CD4-positive, alpha-beta T cell (primary cell): ENCODE results near the gene TBL2. TPM values are rescaled to one million over a fixed set of nuclear protein-coding genes. Genes with fewer than 3 reads are reported as not detected.
"Not testable (repeated sequence)": the region's sequence is repeated elsewhere in the genome, so short reads cannot be mapped to it uniquely, and the experiment has no call there.

Experiments
- ATAC-seq: fragments of 200-7000 bp; cut with Tn5 transposase; one replicate; pipeline ENCODE4 v1.10.0; 2022; ENCODE audit warnings: mild to moderate bottlenecking; ENCODE audit not compliant: poor library complexity
- CTCF ChIA-PET: fragments of 350-600 bp; sonication (Branson Sonifier 250); formaldehyde crosslinking; loops from one replicate; lab custom pipeline; 2021; ENCODE audit warnings: antibody characterized with exemption, inconsistent platforms; lab: Charles Lee
- POLR2A ChIA-PET: fragments of 350-600 bp; sonication (Branson Sonifier 250); formaldehyde crosslinking; loops from one replicate; lab custom pipeline; 2021; ENCODE audit warnings: antibody characterized with exemption, inconsistent platforms; lab: Charles Lee
- DNase-seq, 14 experiments: peaks; one replicate each; pipeline ENCODE4 v3.0.0-alpha.2; 2013 to 2020; ENCODE audit warnings: mixed read lengths in 2 of 14
- H3K27ac ChIP-seq, 2 donors: one replicate each; pipeline versions ENCODE4 v1.5.1 to v1.7.0; 2013; ENCODE audit warnings: low read length in 2 of 2, low read depth in 1 of 2, mild to moderate bottlenecking in 1 of 2
- H3K27me3 ChIP-seq, 2 experiments: 1 replicate in 1 of 2; 2 replicates in 1 of 2; pipeline versions ENCODE4 v1.6.1 to v1.7.0; 2013; ENCODE audit warnings: low read length in 2 of 2, control low read depth in 1 of 2, mild to moderate bottlenecking in 1 of 2, moderate library complexity in 1 of 2; ENCODE audit not compliant: insufficient read depth in 2 of 2, control insufficient read depth in 1 of 2
- H3K36me3 ChIP-seq: one replicate; pipeline ENCODE4 v1.6.1; 2013; ENCODE audit warnings: low read length, control low read depth; ENCODE audit not compliant: insufficient read depth
- H3K4me1 ChIP-seq: one replicate; pipeline ENCODE4 v1.6.1; 2013; ENCODE audit warnings: low read length, control low read depth; ENCODE audit not compliant: insufficient read depth
- H3K4me3 ChIP-seq: one replicate; pipeline ENCODE4 v1.5.1; 2013; ENCODE audit warnings: mild to moderate bottlenecking, low read length, moderate library complexity
- H3K9me3 ChIP-seq, 2 experiments: 1 replicate in 1 of 2; 2 replicates in 1 of 2; pipeline versions ENCODE4 v1.6.1 to v1.7.0; 2013; ENCODE audit warnings: low read length in 2 of 2, mild to moderate bottlenecking in 2 of 2, control low read depth in 1 of 2, moderate library complexity in 1 of 2; ENCODE audit not compliant: control insufficient read depth in 1 of 2, insufficient read depth in 1 of 2
- H3K27ac Mint-ChIP-seq: one replicate; pipeline ENCODE4 v1.8.0; 2020; ENCODE audit warnings: mixed read lengths
- H3K27me3 Mint-ChIP-seq: one replicate; pipeline ENCODE4 v1.8.0; 2021; ENCODE audit warnings: mixed read lengths
- H3K36me3 Mint-ChIP-seq: one replicate; pipeline ENCODE4 v1.8.0; 2021; ENCODE audit warnings: low read depth, mixed read lengths
- H3K4me1 Mint-ChIP-seq: one replicate; pipeline ENCODE4 v1.8.0; 2021; ENCODE audit warnings: low read depth, mixed read lengths
- H3K4me3 Mint-ChIP-seq: one replicate; pipeline ENCODE4 v1.8.0; 2020; ENCODE audit warnings: mild to moderate bottlenecking, mixed read lengths
- H3K9me3 Mint-ChIP-seq: one replicate; pipeline ENCODE4 v1.8.0; 2020; ENCODE audit warnings: mixed read lengths
- intact Hi-C, 2 experiments: fragments of 100-400 bp; cut with DNase I in 1 of 2; cut with micrococcal nuclease in 1 of 2; formaldehyde crosslinking; loops; one replicate each; pipeline versions ENCODE4 v1.15.1 to v1.9.0; 2023 to 2025; cut with DNase I, micrococcal nuclease
- total RNA-seq, 174 experiments: library from RNA in 2 of 174; stranded (reverse) in 2 of 174; gene quantifications; one replicate each; pipeline ENCODE4 v1.2.3 and lab custom pipeline; 2021 to 2026
- TF ChIP-seq, protein P1 (sequence below): fragments of 200-600 bp; IDR thresholded peaks from one replicate; pipeline ENCODE4 v1.8.0; 2022; ENCODE audit warnings: antibody characterized with exemption, mild to moderate bottlenecking

TBL2 gene
- total RNA-seq, 2 experiments from 2014 or later = 25.2 to 27.2 TPM

DNA sequence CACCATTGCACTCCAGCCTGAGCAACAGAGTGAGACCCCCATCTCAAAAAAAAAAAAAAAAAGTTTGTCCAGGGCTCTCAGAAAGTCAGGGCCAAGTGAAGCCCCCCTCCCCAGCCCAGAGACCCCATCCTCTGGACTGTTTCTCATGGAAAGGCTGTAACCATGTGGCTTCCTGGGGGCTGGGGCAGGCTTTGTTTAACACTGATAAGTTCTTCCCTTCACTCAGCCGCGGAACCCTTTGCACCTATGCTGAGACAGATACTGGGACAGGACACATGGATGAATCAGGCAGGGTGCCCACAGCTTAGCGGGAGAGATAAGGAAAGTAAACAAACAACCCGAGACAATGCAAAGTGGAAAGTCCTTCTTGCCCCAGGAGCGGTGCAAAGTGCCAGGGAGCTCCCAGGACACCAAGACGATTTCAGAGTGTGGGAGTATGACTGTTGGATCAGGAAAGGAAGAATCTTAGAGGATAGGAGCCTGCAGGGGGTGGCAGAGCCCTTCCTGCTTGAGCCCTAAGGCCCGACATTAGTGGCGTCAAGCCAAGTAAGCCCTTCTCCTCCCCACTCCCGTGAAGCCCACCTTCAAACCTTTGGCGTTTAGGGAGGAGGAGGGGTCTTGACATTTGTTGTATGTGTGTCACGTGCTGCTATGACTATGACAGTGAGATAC lies 34.4 kb upstream of the TBL2 start:
- peaks cover 46% of the 10 kb centered on the region for H3K27me3 Mint-ChIP-seq
- DNase-seq = no peak
- Histone ChIP-seq H3K27ac (no peak overlapping the region), H3K36me3 (no peaks in the 10 kb centered on the region), H3K4me3 (no peak overlapping the region), H3K4me1 (no peaks in the 10 kb centered on the region), H3K9me3 (no peaks in the 10 kb centered on the region), H3K27me3 (peaks cover 8 to 20% of the 10 kb centered on the region in 2 experiments)
- CTCF ChIA-PET = no interaction called here
- no peaks in the 10 kb centered on the region for H3K36me3 Mint-ChIP-seq
- no peak overlapping the region for H3K4me3 Mint-ChIP-seq
- no peaks in the 10 kb centered on the region for H3K4me1 Mint-ChIP-seq
- H3K9me3 Mint-ChIP-seq = no peaks in the 10 kb centered on the region
- POLR2A ChIA-PET = no interaction called here
- intact Hi-C loops = no loop called here
- ATAC-seq = no peak
- no peak overlapping the region for H3K27ac Mint-ChIP-seq
- TF ChIP-seq, protein P1, sequence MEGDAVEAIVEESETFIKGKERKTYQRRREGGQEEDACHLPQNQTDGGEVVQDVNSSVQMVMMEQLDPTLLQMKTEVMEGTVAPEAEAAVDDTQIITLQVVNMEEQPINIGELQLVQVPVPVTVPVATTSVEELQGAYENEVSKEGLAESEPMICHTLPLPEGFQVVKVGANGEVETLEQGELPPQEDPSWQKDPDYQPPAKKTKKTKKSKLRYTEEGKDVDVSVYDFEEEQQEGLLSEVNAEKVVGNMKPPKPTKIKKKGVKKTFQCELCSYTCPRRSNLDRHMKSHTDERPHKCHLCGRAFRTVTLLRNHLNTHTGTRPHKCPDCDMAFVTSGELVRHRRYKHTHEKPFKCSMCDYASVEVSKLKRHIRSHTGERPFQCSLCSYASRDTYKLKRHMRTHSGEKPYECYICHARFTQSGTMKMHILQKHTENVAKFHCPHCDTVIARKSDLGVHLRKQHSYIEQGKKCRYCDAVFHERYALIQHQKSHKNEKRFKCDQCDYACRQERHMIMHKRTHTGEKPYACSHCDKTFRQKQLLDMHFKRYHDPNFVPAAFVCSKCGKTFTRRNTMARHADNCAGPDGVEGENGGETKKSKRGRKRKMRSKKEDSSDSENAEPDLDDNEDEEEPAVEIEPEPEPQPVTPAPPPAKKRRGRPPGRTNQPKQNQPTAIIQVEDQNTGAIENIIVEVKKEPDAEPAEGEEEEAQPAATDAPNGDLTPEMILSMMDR = no peak

DNA sequence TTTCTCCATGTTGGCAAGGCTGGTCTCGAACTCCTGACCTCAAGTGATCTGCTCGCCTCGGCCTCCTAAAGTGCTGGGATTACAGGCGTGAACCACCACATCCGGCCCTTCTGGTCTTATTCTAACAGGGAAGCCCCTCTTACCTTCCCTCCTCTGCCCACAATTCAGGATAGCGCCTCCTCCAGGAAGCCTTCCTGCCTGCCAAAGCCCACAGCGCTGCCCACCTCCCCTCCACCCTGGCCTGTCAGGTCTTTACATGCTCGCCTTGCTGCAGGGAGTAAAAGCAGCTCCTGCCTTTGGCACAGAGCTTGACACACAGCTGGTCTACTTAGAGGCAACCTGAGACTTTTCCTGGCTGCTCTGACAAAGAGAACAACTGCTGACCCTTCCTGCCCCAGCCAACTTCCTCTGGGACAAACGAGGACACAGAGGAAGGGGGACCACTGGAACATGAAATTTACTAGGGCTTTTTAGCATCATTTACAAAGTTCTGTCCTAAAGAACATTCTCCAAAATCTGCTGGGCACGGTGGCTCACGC lies 32.7 kb upstream of the TBL2 start:
- Mint-ChIP-seq H3K36me3 (no peaks in the 10 kb centered on the region), H3K27ac (no peak overlapping the region), H3K9me3 (no peaks in the 10 kb centered on the region), H3K4me3 (no peak overlapping the region), H3K4me1 (no peaks in the 10 kb centered on the region), H3K27me3 (peaks cover 53% of the 10 kb centered on the region)
- Histone ChIP-seq H3K27ac (no peak overlapping the region), H3K4me1 (peaks cover 8% of the 10 kb centered on the region), H3K36me3 (no peaks in the 10 kb centered on the region), H3K4me3 (no peak overlapping the region), H3K27me3 (peaks cover 16 to 20% of the 10 kb centered on the region in 2 experiments), H3K9me3 (peaks cover 0 to 6% of the 10 kb centered on the region in 2 experiments)
- no peak for ATAC-seq
- intact Hi-C loops = no loop called here
- TF ChIP-seq, protein P1 = no peak
- POLR2A ChIA-PET = no interaction called here
- CTCF ChIA-PET = no interaction called here
- DNase-seq = no peak

DNA sequence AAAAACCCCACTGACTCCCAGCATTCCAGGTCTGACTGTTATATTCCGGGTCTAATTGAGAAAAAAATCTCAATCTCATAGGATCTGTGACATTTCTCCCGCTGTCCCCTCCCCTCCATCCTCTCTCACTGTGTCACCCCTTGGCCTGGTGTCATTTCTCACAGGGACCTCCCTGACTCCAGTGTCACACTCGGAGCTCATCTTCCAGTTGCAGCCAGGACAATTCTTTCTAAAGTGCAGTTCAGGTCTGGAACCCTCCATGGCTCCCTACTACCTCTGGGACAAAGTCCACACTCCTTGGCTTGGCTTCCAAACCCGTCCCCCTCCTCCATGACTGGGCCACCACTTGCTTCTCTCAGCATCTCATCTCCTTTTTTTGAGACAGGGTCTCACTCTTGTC lies 31.7 kb upstream of the TBL2 start:
- Histone ChIP-seq H3K27me3 (peaks cover 16 to 20% of the 10 kb centered on the region in 2 experiments), H3K4me3 (no peak overlapping the region), H3K4me1 (peaks cover 8% of the 10 kb centered on the region), H3K27ac (no peak overlapping the region), H3K36me3 (no peaks in the 10 kb centered on the region), H3K9me3 (peaks cover 0 to 6% of the 10 kb centered on the region in 2 experiments)
- ATAC-seq (no peak), DNase-seq (no peak)
- ChIA-PET CTCF (interaction anchor here (0.7 kb wide), 1 partner anchor 125 kb away, joined by 4 read pairs; no protein-coding TSS in a partner anchor), POLR2A (no interaction called here)
- no peaks in the 10 kb centered on the region for H3K4me1 Mint-ChIP-seq
- H3K36me3 Mint-ChIP-seq = no peaks in the 10 kb centered on the region
- no peak overlapping the region for H3K4me3 Mint-ChIP-seq
- H3K9me3 Mint-ChIP-seq = no peaks in the 10 kb centered on the region
- intact Hi-C loops = no loop called here
- TF ChIP-seq, protein P1 = no peak
- H3K27me3 Mint-ChIP-seq = peaks cover 53% of the 10 kb centered on the region
- H3K27ac Mint-ChIP-seq = no peak overlapping the region

DNA sequence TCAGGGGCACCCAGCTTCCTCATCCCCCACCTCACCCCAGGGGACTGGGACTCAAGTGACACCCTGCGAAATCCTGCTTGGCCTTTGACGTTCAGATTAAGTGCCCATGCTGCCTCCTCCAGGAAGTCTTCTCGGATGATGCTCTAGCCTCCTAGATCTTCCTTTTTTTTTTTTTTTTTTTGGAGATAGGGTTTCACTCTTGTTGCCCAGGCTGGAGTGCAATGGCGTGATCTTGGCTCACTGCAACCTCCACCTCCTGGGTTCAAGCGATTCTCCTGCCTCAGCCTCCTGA lies 29.3 kb upstream of the TBL2 start:
- not testable (repeated sequence) for H3K4me3 Mint-ChIP-seq, H3K4me1 ChIP-seq, DNase-seq, H3K9me3 ChIP-seq, H3K27ac Mint-ChIP-seq, H3K36me3 Mint-ChIP-seq, H3K4me1 Mint-ChIP-seq, H3K9me3 Mint-ChIP-seq, ATAC-seq, H3K4me3 ChIP-seq, H3K27ac ChIP-seq, H3K36me3 ChIP-seq
- intact Hi-C loops = loop anchor here (1.0 to 2.0 kb wide), 5 partner anchors 59 to 248 kb away; partner anchors contain the start of gene VPS37D (in 1 of the 2)
- CTCF ChIA-PET = interaction anchor here (0.8 to 4.4 kb wide), 13 partner anchors 13 to 235 kb away, joined by 3 to 49 read pairs (median 5); partner anchors contain the start of genes ABHD11, METTL27 and VPS37D
- H3K27me3 ChIP-seq = peaks cover 15 to 16% of the 10 kb centered on the region in 2 experiments
- POLR2A ChIA-PET = interaction anchor here (1.4 kb wide), 2 partner anchors 20 to 127 kb away, joined by 3 to 5 read pairs; no protein-coding TSS in a partner anchor
- peaks cover 38% of the 10 kb centered on the region for H3K27me3 Mint-ChIP-seq
